HCT116 (cell line): ENCODE measurements around the gene TNFRSF1A.
A peak's percentile ranks its signal among the peaks of the same experiment; 100 is the strongest.

ENCODE experiments used
- POLR2A ChIP-seq: IDR thresholded peaks from 2 replicates; pipeline ENCODE4 v1.7.0; 2011; ENCODE audit warnings: borderline replicate concordance; ENCODE audit not compliant: insufficient read depth, insufficient read length; ENCODE audit errors: extremely low read depth
- RAD21 ChIP-seq: IDR thresholded peaks from 2 replicates; pipeline ENCODE4 v1.6.1; 2012; ENCODE audit warnings: low read depth, mild to moderate bottlenecking
- YY1 ChIP-seq: IDR thresholded peaks from 2 replicates; pipeline ENCODE4 v1.6.1; 2011; ENCODE audit warnings: low read length, low read depth, moderate library complexity, mild to moderate bottlenecking; ENCODE audit not compliant: insufficient replicate concordance; ENCODE audit errors: extremely low read depth
- TF ChIP-seq, protein P1 (sequence below), 3 experiments: fragments of 200-600 bp in 1 of 3; sonication (generic) in 1 of 3; IDR thresholded peaks in 2 of 3; conservative IDR thresholded peaks in 1 of 3; 2 replicates each; pipeline ENCODE4 v1.5.1; 2012 to 2017; ENCODE audit warnings: low read depth in 2 of 3, low read length in 2 of 3, antibody characterized with exemption in 1 of 3, borderline replicate concordance in 1 of 3, control low read depth in 1 of 3, mild to moderate bottlenecking in 1 of 3, mixed read lengths in 1 of 3, mixed run types in 1 of 3, moderate library complexity in 1 of 3; ENCODE audit not compliant: insufficient read depth in 1 of 3

DNA sequence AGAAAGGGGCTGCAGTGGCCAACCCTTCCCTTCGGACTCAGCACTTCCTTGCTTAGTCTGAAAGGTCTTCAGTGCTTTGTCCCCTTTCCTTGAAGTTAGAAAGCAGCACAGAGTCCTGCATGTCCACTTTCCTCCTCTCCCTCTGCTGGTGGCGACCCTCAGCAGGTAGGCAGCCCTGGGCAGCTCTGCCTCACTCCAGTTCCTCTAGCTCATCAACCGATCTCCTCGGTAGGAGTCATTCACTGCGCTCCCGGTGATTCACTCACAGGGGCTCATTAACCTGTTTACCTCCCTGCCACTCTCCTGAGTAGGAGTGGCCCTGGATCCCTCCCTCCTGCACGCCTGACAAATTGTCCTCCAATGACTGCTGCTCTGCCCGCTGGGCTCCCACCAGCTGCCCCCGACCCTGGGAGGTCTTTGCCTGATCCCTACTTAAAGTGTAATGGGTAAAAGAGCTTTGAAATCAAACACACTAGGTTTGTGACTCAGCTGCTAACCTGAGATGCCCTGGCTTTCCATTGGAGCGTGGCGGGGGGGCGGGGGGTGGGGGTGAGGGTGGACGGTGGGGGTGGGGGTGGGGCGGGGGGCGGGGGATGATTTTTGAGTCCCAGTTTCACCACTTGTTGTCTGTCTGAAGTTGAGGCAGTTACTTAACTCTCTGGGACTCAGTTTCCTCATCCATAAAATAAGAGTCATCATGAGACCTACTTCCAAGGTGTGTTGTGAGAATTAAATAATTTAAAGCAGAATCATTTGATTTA, 29.3 kb upstream of the TNFRSF1A start:
- TF ChIP-seq, protein P1, sequence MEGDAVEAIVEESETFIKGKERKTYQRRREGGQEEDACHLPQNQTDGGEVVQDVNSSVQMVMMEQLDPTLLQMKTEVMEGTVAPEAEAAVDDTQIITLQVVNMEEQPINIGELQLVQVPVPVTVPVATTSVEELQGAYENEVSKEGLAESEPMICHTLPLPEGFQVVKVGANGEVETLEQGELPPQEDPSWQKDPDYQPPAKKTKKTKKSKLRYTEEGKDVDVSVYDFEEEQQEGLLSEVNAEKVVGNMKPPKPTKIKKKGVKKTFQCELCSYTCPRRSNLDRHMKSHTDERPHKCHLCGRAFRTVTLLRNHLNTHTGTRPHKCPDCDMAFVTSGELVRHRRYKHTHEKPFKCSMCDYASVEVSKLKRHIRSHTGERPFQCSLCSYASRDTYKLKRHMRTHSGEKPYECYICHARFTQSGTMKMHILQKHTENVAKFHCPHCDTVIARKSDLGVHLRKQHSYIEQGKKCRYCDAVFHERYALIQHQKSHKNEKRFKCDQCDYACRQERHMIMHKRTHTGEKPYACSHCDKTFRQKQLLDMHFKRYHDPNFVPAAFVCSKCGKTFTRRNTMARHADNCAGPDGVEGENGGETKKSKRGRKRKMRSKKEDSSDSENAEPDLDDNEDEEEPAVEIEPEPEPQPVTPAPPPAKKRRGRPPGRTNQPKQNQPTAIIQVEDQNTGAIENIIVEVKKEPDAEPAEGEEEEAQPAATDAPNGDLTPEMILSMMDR (IDR thresholded peaks at IDR 0.05 in 2 of 3, conservative IDR thresholded peaks at IDR 0.05 in 1 of 3; ENCODE audit: borderline replicate concordance in 1 of 3, insufficient read depth in 1 of 3, low read depth in 2 of 3, low read length in 2 of 3) = 0 out of 6 replicates have a peak, but pooled peaks of 1 of the 3 experiments have one; percentile 9
- TF ChIP-seq POLR2A (peak; percentile 40), YY1 (peak; percentile 20), RAD21 (no peak)
